DND-41 (cell line): ENCODE data around the gene NUTF2.

Experiments
- CTCF ChIP-seq: IDR thresholded peaks from 2 replicates; pipeline ENCODE4 v1.5.1; 2012; ENCODE audit warnings: borderline replicate concordance, low read length, moderate library complexity, mild to moderate bottlenecking; ENCODE audit not compliant: poor library complexity, severe bottlenecking; ENCODE audit errors: extremely low read depth
- EZH2 ChIP-seq: IDR thresholded peaks from 3 replicates; pipeline ENCODE4 v1.6.1; 2012; ENCODE audit warnings: borderline replicate concordance, low read depth, mild to moderate bottlenecking, moderate library complexity, low read length, inconsistent platforms; ENCODE audit not compliant: severe bottlenecking

GRCh38 chr16:67882374-67883145 lies 35.8 kb downstream of the NUTF2 start:
- TF ChIP-seq CTCF (no peak), EZH2 (no peak)
